Glutamatergic neuron (in vitro differentiated cells): Measurements from ENCODE around the gene DAPK1. TPM values are rescaled to one million over a fixed set of nuclear protein-coding genes. Genes with fewer than 3 reads are reported as not detected.

Experiments
- DNase-seq: peaks from one replicate; pipeline ENCODE4 v3.0.0; 2022
- H3K27ac Mint-ChIP-seq: one replicate; pipeline ENCODE4 v1.8.0; 2020; ENCODE audit warnings: mild to moderate bottlenecking, mixed read lengths, inconsistent platforms; ENCODE audit not compliant: unreplicated experiment
- H3K27me3 Mint-ChIP-seq: one replicate; pipeline ENCODE4 v1.8.0; 2020; ENCODE audit warnings: mild to moderate bottlenecking, moderate library complexity, mixed read lengths, inconsistent platforms; ENCODE audit not compliant: unreplicated experiment
- H3K36me3 Mint-ChIP-seq: one replicate; pipeline ENCODE4 v1.8.0; 2020; ENCODE audit warnings: mild to moderate bottlenecking, mixed read lengths, inconsistent platforms; ENCODE audit not compliant: unreplicated experiment
- H3K4me1 Mint-ChIP-seq: one replicate; pipeline ENCODE4 v1.8.0; 2020; ENCODE audit warnings: mild to moderate bottlenecking, low read depth, mixed read lengths, inconsistent platforms; ENCODE audit not compliant: unreplicated experiment
- H3K4me3 Mint-ChIP-seq: one replicate; pipeline ENCODE4 v1.8.0; 2020; ENCODE audit warnings: mild to moderate bottlenecking, mixed read lengths, inconsistent platforms; ENCODE audit not compliant: unreplicated experiment
- H3K9me3 Mint-ChIP-seq: one replicate; pipeline ENCODE4 v1.8.0; 2020; ENCODE audit warnings: mild to moderate bottlenecking, moderate library complexity, mixed read lengths, inconsistent platforms; ENCODE audit not compliant: unreplicated experiment
- total RNA-seq: library from RNA; stranded (reverse); fragmentation: NEBNext Ultra II Directional; extraction: Animal tissue kit (Norgen Biotek cat#: 25700); gene quantifications from one replicate; pipeline ENCODE4 v1.2.1, GENCODE V29; 2021; ENCODE audit not compliant: unreplicated experiment
- TF ChIP-seq, protein P1 (sequence below): fragments of 200-600 bp; sonication (generic); IDR thresholded peaks from one replicate; pipeline ENCODE4 v1.5.0; 2021; ENCODE audit not compliant: partially characterized antibody, unreplicated experiment

The DAPK1 gene
- total RNA-seq, 1 donor from 2014 or later: 384 TPM

DNA sequence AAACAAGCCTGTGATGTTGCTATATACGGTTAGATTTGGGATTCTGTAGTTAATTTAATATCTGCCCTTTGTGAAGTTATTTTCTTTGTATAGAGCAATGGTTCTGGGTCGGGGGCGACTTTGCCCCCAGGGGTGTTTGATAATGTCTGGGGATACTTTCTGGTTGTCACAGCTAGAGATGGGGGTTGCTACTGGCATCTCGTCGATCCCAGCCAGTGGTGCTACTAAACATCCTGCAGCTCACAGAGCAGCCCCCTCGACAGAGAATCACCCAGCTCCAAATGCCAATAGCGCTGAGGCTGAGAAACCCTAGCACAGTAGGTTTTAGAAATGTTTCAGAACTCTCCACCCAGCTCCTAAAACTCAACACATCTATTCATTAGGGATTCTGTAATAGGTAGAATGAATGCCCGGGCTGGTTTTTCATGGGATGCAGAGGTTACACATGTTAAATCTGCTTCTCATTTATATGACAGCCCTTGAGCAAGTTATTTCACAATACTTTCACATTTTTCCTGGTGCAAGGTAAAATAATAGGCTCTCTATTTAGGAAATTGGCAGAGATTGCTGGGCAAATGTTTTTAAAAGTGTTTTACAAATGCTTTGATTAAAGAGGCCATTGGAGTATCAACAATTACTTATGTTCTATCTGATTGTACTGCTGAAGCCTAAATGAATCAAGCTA is 153.1 kb downstream of the DAPK1 start:
- TF ChIP-seq, protein P1, sequence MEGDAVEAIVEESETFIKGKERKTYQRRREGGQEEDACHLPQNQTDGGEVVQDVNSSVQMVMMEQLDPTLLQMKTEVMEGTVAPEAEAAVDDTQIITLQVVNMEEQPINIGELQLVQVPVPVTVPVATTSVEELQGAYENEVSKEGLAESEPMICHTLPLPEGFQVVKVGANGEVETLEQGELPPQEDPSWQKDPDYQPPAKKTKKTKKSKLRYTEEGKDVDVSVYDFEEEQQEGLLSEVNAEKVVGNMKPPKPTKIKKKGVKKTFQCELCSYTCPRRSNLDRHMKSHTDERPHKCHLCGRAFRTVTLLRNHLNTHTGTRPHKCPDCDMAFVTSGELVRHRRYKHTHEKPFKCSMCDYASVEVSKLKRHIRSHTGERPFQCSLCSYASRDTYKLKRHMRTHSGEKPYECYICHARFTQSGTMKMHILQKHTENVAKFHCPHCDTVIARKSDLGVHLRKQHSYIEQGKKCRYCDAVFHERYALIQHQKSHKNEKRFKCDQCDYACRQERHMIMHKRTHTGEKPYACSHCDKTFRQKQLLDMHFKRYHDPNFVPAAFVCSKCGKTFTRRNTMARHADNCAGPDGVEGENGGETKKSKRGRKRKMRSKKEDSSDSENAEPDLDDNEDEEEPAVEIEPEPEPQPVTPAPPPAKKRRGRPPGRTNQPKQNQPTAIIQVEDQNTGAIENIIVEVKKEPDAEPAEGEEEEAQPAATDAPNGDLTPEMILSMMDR: no peak
- Mint-ChIP-seq H3K36me3 (peaks cover 4% of the 10 kb centered on the region), H3K9me3 (peaks cover 9% of the 10 kb centered on the region), H3K27ac (no peak overlapping the region), H3K4me1 (peaks cover 4% of the 10 kb centered on the region), H3K27me3 (no peaks in the 10 kb centered on the region), H3K4me3 (no peak overlapping the region)
- no peak for DNase-seq

DNA sequence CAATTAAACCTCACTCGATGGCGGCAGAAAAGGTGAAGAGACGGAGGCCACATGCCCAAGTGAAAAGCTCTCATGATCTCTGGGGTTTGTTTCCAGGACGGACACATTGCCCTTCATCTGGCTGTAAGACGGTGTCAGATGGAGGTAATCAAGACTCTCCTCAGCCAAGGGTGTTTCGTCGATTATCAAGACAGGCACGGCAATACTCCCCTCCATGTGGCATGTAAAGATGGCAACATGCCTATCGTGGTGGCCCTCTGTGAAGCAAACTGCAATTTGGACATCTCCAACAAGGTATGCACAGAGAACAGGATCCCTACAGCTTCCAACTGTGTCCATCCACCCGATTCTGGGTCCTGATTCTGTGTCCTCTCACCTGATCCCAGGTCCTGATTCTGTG is 153.8 kb downstream of the DAPK1 start:
- Mint-ChIP-seq H3K9me3 (peaks cover 11% of the 10 kb centered on the region), H3K36me3 (peaks cover 4% of the 10 kb centered on the region), H3K27ac (peak overlapping the region; percentile 76), H3K27me3 (no peaks in the 10 kb centered on the region), H3K4me1 (peaks cover 5% of the 10 kb centered on the region), H3K4me3 (no peak overlapping the region)
- DNase-seq: no peak
- TF ChIP-seq, protein P1: no peak

DNA sequence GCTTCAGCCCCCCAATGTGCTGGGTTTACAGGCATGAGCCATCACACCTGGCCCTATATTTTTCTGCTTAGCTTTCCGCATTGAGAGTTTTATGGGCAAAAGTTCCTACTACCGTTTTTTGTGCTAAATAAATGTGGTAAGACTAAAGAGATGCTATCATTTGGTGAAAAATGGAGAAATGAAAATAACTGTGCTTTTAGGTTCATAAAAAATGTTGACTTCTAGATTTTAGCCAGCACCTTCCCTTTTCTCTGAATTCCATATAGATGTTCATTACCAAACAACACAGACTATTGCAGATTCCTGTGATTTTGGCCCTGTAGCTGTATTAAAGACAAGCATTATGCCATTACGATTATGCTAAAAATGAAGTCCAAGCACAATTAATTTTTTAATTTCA is 156.3 kb downstream of the DAPK1 start:
- Mint-ChIP-seq H3K27me3 (peaks cover 2% of the 10 kb centered on the region), H3K9me3 (peaks cover 13% of the 10 kb centered on the region), H3K36me3 (no peaks in the 10 kb centered on the region), H3K27ac (no peak overlapping the region), H3K4me1 (peaks cover 8% of the 10 kb centered on the region), H3K4me3 (no peak overlapping the region)
- no peak for DNase-seq
- TF ChIP-seq, protein P1: no peak

DNA sequence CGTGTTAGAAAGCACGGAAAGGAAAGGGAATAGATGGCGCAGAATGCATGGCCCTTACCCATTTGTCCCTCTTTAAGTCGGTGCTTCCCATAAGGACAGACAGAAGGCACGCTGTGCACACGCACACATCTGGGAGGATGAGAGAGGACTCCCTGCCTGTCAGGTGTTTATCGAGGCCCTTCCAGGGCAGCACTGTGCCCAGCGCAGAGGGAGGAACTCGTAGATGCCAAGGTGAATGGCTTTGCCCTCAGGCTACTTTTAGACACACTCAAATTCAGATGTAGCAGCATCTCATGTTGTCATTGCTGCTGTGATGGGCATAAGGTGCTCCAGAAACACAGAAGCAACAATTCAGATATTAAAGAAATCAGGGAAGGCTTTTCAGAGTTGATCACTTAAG is 158.1 kb downstream of the DAPK1 start:
- no peaks in the 10 kb centered on the region for H3K36me3 Mint-ChIP-seq
- peaks cover 8% of the 10 kb centered on the region for H3K27me3 Mint-ChIP-seq
- H3K4me1 Mint-ChIP-seq: peaks cover 8% of the 10 kb centered on the region
- TF ChIP-seq, protein P1: no peak
- peaks cover 12% of the 10 kb centered on the region for H3K9me3 Mint-ChIP-seq
- no peak for DNase-seq
- peak overlapping the region; percentile 26 for H3K27ac Mint-ChIP-seq
- H3K4me3 Mint-ChIP-seq: no peak overlapping the region

DNA sequence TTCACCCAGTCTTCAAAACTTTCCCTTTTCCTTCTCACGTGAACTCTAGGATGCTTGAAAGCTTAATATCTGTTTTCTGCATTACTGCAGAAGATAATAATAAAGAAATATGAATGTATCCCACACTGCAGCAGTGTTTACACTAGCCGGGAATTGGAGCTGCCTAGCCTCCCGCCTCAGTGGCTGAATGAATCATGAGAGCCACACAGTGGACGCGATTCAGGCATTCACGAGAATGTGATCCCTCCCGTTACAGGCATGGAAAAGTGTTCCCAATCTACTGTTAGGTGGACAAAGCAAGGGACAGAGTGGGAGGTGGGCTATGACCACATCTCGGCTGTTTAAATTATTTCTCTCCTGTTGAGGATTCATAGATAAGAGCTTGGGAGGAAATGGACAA is 158.8 kb downstream of the DAPK1 start:
- TF ChIP-seq, protein P1: no peak
- H3K9me3 Mint-ChIP-seq: peaks cover 14% of the 10 kb centered on the region
- no peak overlapping the region for H3K27ac Mint-ChIP-seq
- no peaks in the 10 kb centered on the region for H3K36me3 Mint-ChIP-seq
- H3K4me1 Mint-ChIP-seq: peaks cover 8% of the 10 kb centered on the region
- DNase-seq: no peak
- peak overlapping the region; percentile 43 for H3K4me3 Mint-ChIP-seq
- H3K27me3 Mint-ChIP-seq: peaks cover 8% of the 10 kb centered on the region
